Measurements from ENCODE around the gene ATXN2L.

DNA sequence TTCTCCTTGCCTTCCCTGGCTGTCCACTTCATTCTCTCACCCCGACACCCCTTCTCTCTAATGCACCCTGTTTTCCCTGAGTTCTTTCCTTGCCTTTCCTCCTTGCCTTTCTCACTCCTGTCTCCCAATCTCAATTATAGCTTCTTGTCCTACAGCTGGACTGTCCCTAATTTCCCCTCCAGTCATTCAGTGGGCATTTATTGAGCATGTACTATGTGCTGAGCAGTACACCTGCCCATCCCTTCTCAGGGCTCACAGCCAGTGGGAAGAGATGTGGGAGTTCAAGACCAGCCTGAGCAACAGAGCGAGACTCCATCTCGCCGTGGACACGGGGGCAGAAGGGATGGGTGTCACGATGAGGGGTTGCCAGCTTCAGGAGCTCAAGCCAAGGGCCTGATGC, 61.2 kb downstream of the ATXN2L start:
- TF ChIP-seq TEAD4 (IDR thresholded peaks at IDR 0.05; ENCODE audit: borderline replicate concordance, insufficient read depth) (no peak), EZH2phosphoT487 (IDR thresholded peaks at IDR 0.05; ENCODE audit: borderline replicate concordance, low read depth) (no peak), GABPA (IDR thresholded peaks at IDR 0.05; ENCODE audit: low read depth) (no peak), JUND (IDR thresholded peaks at IDR 0.05) (no peak), MXI1 (IDR thresholded peaks at IDR 0.05; ENCODE audit: low read depth, low read length) (no peak), POLR2AphosphoS5 (IDR thresholded peaks at IDR 0.05; ENCODE audit: low read depth, low read length) (no peak)
- TF ChIP-seq, protein P1, sequence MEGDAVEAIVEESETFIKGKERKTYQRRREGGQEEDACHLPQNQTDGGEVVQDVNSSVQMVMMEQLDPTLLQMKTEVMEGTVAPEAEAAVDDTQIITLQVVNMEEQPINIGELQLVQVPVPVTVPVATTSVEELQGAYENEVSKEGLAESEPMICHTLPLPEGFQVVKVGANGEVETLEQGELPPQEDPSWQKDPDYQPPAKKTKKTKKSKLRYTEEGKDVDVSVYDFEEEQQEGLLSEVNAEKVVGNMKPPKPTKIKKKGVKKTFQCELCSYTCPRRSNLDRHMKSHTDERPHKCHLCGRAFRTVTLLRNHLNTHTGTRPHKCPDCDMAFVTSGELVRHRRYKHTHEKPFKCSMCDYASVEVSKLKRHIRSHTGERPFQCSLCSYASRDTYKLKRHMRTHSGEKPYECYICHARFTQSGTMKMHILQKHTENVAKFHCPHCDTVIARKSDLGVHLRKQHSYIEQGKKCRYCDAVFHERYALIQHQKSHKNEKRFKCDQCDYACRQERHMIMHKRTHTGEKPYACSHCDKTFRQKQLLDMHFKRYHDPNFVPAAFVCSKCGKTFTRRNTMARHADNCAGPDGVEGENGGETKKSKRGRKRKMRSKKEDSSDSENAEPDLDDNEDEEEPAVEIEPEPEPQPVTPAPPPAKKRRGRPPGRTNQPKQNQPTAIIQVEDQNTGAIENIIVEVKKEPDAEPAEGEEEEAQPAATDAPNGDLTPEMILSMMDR (IDR thresholded peaks at IDR 0.05) = no peak
